ENCODE data around the gene SLC18A2.
"Not testable (repeated sequence)": the region's sequence is repeated elsewhere in the genome, so short reads cannot be mapped to it uniquely, and the experiment has no call there.

Gene SLC18A2

DNA sequence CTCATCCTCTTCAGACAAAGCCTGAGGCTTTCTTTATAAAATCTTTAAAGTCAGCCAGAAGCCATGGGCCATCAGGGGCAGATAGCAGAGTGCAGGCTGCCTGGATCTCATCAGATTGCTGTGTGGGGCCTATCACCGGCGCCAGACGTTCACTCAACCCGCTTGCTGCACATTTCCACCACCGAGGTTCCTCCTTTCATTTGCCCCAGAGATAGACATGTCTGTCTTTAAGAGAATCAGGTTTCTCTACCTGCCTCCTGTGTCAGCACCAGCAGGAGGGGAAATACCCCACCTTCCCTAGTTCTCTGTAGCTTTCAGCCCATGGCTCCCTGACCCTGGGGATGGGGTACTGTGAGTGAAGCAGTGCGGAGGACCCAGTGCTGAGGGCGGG, 22.0 kb downstream of the SLC18A2 start:
- no peak for DNase-seq (ENCODE audit: low spot score)

DNA sequence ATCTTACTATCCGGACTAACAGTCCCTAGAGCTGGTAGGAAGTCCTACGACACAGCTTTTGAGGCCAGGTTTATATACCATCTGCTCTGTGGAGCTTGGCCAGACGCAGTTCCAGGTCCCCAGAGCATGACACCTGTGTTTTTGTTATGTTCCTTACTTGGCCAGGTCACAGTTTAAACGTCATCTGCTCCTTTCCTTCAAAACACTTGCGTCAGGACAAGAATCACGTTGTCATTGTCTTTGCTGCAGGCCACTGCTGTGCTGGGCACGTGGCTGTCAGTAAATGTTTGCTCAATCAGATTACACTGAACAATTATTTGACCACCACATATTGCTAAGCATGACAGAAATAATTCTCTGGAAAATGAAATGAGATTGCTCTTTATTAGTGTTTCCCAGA, 23.9 kb downstream of the SLC18A2 start:
- no peak for DNase-seq (ENCODE audit: low spot score)

DNA sequence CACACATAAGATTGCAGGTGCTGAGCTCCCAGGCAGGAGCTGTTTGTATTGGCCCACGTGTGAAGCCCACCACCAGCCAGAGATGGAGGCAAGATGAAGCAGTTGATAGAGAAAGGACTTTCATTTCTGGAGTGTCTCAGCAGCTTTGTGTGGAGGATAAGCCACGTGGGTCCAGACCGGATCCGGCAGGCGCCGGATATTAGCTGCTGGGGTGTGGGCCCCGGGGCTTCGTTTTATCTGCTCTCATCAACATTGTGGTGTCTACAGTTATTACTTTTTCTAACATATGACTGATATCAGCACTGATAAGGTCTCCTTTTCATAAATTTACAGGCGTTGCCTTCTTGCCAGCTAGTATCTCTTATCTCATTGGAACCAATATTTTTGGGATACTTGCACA, 25.5 kb downstream of the SLC18A2 start:
- DNase-seq (ENCODE audit: low spot score): no peak

DNA sequence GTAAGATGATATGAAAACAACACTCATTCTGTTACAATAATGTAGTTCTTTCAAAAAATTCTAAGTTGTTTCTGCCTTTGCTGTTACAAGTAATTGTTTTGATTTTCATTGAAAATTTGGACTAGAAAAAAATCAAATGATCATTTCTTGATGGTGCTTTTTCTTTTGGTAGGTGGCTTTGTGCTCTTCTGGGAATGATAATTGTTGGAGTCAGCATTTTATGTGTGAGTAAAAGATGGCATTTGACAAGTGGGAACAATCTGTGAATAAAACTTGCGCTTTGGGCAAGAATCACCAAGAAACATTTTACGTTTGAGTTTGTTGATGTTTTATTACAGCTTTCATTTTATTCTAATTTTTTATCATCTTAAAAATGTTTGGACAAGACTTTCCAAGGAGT, 25.9 kb downstream of the SLC18A2 start:
- DNase-seq (ENCODE audit: low spot score): no peak

DNA sequence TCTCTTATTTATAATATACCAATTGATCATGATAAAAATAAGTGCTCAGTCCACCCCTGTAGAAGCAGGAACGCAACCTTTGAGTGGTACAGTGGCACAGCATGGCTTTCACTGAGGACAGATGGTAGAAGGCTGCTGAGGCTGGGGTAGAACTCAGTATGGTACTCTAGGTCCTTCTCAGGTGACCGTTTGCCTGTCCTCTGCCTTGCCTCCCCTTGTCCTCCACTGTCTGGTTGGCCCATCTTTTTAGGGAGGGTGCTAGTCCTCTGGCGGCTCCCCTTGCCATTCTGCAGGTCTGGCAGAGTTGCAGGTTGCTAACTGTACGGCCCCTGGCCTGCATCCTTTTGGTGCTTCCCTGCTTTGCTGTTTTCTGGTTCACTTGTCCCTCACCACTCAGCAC, 27.3 kb downstream of the SLC18A2 start:
- DNase-seq (ENCODE audit: low spot score): no peak

DNA sequence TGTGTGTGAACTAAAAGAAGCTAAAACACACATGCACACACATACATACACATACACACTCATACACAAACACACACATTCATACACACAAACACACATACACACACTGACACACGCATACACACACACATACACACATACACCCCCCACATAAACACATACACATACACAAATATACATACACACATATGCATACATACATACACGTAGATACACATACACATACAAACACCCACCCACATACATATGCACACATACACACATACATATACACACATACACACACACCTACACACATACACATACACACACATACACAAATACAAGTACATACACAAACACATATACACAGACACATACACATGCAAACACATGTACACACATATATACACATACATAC, 28.0 kb downstream of the SLC18A2 start:
- DNase-seq (ENCODE audit: low spot score): no peak

DNA sequence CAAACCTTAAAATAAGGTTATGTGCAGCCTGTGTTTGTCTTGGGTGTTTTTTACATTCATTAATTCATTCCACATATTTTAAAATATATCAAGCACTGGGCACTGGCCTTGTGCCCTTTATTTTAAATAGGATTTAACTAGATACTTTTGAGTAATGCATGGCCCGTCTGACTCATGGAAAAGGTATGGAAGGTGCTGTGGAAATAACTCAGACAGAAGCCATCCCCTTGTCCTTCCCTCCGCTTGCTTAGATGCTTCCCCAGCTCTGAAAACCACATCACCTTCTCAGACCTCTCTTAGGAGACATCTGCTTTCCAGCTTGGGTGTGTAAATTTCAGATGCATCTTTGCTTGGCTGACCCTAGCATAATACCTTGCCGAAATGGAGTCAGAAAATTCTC, 30.5 kb downstream of the SLC18A2 start:
- DNase-seq (ENCODE audit: low spot score): no peak

DNA sequence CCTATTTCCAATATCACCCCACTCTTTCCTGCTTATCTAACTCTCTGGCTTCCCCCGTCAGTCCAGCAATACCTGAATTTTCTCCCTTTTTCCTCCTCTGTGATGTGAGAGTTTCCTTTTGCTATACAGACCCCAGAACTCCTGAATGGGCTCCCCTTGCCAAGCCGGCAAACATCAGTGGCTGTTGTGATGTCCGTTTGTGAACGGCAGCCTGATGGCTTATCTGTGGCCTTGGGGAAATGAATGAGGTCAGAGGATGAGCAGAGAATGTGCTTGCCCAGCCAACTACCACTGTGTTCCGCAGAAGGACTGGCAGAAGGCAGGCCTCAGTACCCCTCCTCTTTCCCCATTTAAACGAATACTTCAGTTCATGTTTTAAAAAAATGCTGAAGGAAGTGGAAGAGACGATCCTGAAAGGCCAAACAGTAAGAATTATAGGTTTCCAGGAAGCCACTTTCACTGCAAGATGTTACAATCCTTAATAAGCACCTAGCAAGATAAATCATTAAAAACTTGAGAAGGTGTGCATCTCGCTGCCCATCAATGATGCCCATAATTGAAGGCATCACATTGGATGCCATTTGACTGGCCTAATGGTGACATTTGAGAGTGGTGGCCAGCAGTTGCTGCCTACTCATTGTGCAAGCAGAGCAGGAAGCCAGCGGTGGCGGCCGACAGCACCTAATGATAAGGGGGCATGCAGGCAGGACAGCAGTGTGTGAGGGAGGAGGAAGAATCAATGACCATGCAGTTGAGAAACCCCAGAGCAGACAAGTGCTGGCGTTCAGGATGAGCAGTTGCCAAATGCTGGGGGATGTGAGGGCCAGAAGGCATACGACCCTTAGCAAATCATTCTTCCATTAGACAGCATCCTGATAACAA, 31.5 kb downstream of the SLC18A2 start:
- no peak for DNase-seq (ENCODE audit: low spot score)

DNA sequence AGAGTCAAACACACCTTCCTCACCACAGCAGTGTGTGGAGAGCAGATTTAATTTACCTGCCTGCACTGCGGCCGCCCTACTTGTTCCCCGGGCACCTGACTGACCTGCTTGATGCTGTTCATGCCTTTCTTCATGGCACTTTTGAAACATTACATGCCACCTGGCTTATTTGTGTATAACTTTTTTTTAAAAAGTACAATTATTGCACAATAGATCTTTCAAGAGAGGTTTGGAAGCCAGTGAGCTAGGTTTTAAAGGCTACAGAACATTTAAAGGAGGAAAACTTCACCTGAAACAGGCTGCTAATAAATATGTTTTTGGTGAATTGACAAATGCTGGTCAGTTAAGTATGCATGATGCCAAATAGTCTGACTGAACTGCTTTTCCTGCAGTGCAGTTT, 33.1 kb downstream of the SLC18A2 start:
- no peak for DNase-seq (ENCODE audit: low spot score)

DNA sequence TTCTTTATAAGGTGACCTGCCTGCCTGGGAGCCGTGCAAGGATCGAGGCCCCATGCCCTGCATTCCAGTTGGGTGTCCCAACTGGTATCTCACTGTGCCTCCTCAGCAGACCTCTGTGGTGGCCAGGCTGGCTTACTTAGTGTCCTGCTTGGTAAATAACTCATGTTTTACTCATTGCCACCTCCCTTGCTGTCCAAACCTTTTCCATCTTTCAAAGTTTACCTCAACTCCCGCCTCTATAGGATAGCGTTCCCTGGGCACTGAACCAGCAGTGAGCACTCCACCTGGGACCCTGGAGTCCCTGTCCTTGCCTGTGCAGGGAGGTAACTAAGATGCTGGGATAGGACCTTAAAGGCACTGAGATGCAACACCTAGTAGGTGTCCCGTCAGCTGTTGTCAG, 33.6 kb downstream of the SLC18A2 start:
- DNase-seq (ENCODE audit: low spot score): no peak

DNA sequence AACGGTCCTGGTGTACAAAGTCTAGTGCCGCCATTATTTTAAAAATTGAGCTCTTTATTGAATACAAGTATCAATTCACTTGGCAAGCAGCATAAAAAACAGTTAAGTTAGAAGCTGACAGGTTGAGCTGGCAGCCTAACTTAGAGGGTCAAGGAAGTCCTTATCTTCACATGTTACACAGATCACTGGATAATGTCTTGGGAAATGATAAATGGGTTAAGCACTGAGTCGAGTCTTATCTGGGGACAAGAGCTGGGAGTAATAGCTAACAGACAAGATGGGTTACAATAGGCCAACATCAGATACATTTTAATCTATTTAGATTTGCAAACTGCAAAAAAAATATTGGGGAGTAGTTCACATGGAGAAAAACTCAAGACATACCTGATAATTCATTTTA, 34.2 kb downstream of the SLC18A2 start:
- DNase-seq (ENCODE audit: low spot score): no peak

DNA sequence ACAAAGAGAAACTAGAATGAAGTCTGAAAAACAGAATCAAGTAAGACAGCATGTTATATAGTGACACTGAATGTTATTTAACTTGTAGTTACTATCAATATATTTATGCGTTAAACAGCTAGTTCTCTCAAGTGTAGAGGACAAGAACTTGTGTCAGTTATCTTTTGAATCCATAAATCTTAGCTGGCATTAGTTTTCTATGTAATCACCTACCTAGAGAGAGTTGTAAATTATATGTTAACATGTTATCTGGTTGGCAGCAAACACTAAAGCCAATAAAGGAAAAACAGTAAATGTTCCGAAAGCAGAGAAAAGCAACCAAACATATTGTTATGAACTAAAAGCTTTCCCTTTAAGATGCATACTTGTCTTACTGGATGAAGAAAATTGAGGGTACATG, 36.8 kb downstream of the SLC18A2 start:
- no peak for DNase-seq (ENCODE audit: low spot score)

DNA sequence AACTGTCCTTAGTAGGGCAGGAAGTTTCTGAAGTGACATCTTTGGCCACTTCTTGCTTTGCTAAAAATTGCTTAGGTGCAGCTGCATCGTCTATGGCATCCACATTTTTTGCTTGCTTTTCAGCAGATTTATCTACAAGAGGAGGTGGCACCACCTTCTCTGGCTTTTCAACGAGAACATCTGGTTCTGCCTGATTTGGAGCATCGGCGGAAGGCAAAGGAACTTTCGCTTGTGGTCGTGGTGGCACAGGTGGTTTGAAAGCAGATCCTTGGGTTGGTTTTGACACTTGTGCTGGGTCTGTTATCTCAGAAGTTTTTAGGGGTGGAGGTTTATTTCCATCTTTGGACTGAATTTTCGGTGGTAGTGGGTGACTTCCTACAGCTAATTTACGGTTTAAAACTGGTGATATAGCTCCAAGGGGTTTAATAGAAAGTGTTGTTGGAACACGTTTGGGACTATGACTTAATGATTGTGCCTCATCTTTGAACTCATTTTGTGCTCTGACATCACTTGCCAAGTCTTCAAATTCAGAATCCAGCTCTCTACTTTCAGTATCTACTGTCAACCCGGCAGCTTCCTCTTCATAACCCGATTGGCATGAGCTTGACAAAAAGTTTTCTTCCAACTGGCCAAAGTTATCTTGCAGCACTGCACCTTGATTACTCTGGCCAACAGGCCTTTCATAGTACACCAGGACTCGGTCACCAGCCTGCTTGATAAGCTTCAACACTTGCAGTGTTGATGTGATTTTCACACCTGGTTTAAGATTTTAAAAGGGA, 44.0 kb downstream of the SLC18A2 start:
- no peak for DNase-seq (ENCODE audit: low spot score)

DNA sequence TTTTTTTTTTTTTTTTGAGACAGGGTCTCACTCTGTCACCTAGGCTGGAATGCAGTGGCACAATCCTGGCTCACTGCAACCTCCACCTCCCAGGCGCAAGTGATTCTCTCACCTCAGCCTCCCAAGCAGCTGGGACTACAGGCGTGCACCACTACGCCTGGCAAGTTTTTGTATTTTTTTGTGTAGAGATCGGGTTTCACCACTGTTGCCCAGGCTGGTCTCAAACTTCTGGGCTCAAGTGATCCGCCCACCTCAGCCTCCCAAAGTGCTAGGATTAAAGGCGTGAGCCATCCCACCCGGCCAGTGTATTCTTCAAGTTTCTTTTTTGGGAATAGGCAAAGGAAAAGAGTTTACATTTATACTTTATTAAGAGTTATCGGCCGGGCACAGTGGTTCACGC, 50.0 kb downstream of the SLC18A2 start:
- DNase-seq (ENCODE audit: low spot score): not testable (repeated sequence)

DNA sequence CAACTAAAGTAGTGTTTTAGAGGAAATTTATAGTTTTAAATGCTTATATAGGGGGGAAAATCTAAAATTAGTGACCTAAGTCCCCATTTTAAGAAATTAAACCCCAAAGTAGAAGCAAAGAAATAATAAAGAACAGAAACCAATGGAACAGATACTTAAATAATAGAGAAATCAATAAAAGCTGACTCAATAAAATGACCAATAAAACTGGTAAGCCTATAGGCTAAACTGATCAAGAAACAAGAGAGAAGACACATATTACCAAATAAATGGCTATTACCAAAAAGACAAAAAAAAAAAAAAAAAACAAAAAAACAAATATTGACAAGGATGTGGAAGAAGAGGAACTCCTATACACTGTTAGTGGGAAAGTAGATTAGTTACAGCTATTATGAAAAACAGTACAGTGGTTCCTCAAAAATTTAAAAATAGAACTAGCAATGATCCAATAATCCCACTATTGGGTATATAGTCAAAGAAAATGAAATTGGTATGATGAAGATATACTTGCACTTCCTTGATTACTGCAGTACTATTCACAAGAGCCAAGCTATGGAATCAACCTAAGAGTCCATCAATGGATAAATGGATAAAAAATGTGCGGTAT, 53.2 kb downstream of the SLC18A2 start:
- no peak for DNase-seq (ENCODE audit: low spot score)

DNA sequence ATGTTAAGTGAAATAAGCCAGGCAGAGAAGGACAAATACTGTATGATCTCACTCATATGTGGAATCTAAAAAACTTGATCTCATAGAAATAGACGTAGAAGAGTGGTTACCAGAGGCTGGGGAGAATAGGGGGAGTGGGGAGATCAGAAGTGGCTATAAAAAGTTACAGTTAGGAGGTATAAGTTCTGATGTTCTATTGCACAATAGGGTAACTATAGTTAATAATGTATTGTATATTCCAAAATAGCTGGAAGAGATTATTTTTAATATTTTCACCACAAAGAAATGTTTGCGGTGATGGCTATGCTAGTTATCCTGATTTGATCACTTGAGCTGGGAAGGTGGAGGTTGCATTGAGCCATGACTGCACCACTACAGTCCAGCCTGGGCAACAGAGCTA, 53.8 kb downstream of the SLC18A2 start:
- DNase-seq (ENCODE audit: low spot score): no peak

DNA sequence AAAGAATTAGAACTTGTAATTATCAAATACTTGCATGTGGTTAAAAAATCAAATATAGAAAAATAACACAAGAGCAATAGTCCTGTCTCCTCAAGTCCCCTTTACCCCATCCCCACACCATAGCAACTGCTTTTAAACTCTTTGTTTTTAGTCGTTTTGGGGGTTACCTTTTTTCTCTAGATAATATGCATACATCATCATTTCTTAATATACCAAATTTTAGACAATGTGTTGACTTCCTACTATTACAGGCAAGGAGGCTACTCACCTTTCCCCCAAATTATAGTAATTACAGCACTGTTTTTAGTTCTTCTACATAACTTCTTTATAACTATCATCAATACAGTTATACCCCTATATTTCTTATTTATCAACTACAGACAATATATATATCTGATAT, 57.3 kb downstream of the SLC18A2 start:
- no peak for DNase-seq (ENCODE audit: low spot score)

DNA sequence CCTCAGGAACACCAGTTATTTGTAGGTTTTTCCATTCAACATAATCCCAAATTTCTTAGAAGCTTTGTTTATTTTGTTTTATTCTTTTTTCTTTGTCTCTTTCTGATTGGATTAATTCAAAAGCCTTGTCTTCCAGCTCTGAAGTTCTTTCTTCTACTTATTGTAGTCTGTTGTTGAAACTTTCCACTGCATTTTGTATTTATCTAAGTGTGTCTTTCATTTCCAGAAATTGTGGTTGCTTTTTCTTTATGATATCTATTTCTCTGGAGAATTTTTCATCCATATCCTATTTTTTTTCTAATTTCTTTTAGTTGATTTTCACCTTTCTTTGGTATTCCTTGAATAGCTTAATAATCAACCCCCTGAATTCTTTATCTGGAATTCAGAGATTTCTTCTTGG, 58.5 kb downstream of the SLC18A2 start:
- DNase-seq (ENCODE audit: low spot score): no peak

DNA sequence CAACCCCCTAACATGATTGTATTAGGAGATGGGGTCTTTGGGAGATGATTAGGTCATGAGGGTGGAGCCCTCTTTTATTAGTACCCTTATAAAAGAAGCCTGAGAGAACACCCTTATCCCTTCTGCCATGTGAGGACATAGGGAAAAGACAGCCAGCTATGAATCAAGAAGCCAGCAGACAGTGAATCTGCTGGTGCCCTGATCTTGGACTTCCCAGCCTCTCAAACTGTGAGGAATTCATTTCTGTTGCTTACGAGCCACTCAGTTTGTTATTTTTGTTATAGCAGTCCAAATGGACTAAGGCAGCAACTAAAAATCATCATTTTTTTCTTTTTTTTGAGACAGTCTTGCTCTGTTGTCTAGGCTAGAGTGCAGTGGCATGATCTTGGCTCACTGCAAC, 59.8 kb downstream of the SLC18A2 start:
- no peak for DNase-seq (ENCODE audit: low spot score)

DNA sequence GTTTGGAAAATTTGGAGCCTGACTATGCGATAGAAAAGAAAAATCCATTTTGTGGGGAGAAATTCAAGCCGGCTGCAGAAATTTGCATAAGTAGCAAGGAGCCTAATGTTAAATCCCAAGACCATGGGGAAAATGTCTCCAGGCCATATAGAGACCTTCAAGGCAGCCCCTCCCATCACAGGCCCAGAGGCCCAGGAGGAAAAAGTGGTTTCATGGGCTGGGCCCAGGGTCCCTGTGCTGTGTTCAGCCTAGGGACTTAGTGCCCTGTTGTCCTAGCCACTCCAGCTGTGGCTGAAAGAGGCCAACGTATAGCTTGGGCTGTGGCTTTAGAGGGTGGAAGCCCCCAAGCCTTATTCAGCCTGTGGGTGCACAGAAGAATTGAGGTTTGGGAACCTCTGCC, 62.5 kb downstream of the SLC18A2 start:
- DNase-seq (ENCODE audit: low spot score): not testable (repeated sequence)

DNA sequence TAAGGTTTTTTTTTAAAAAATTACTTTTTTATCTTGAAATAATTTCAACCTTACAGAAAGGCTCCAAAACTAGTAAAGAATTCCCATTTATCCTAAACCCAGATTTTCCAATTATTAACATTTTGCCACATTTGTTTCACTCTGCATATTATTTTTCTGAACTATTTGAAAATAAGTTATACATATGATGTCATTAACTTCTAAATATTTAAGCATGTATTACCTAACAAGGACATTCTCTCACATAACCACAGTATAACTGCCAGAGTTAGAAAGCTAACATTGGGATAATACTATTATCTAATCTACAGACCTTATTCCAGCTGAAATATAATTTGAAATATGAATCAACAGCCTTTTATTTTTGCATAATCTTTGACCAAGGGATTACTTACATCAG, 65.8 kb downstream of the SLC18A2 start:
- no peak for DNase-seq (ENCODE audit: low spot score)

DNA sequence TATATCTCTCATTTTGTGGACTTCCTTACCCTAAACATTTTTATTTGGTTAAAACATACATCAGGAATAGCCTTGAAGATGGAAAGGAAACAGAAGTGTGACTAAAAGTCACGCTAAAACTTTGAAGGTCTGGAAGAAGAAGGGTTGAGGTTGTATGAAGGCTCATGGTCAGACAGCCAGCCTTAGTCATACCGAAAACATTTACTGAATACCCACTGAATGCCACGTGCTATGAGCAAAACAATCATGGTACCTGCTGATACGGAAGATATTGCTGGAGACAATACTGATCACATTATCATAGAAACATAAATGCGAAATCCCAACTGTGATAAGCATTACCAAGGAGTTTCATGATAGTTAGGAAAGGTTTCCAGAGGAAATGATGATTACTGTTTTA, 70.3 kb downstream of the SLC18A2 start:
- DNase-seq (ENCODE audit: low spot score): no peak

DNA sequence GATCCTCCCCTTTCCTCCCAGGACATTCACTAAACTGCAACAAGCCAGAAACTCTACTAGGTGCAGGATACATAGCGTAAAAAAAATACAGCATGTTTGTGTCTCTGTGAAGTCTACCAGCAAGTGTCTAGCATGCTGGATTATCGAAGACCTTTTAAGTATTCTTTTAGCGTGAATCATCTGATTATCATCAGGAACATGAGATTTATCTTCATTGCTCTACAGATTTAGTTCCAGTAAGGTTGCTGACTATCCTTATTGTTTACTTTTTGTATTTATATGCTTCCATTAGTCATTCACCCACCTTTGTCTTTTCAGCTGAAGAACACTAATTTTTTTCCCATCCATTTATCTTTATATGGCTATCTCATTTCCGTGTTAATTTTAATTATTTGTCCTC, 71.5 kb downstream of the SLC18A2 start:
- DNase-seq (ENCODE audit: low spot score): no peak
